Measurements from ENCODE around the gene WDR41. TPM values are rescaled to one million over a fixed set of nuclear protein-coding genes. Genes with fewer than 3 reads are reported as not detected.
A peak's percentile ranks its signal among the peaks of the same experiment; 100 is the strongest.
"Not testable (repeated sequence)": the region's sequence is repeated elsewhere in the genome, so short reads cannot be mapped to it uniquely, and the experiment has no call there.

The WDR41 gene
- total RNA-seq, result 44.8 TPM

GRCh38 chr5:77491783-77492652, at the start of gene WDR41:
Gene WDR41 (minus strand): TSS chr5:77492316. CDS start chr5:77492220, 96 bp downstream.
- ATAC-seq, result peak; percentile 96

GRCh38 chr5:77531297-77531696, 39.2 kb upstream of the WDR41 start:
- ATAC-seq, result no peak

- ATAC-seq, result no peak
Observed at GRCh38 chr5:77518304-77518703, 26.2 kb upstream of the WDR41 start.

- no peak for ATAC-seq
Observed at GRCh38 chr5:77514457-77514856, 22.3 kb upstream of the WDR41 start.

GRCh38 chr5:77513321-77513720, 21.2 kb upstream of the WDR41 start:
- ATAC-seq, result no peak

GRCh38 chr5:77501132-77501531, 9.0 kb upstream of the WDR41 start:
- ATAC-seq, result not testable (repeated sequence)

GRCh38 chr5:77499973-77500372, 7.9 kb upstream of the WDR41 start:
- ATAC-seq, result no peak

- no peak for ATAC-seq
Observed at GRCh38 chr5:77499441-77499840, 7.3 kb upstream of the WDR41 start.

- ATAC-seq, result no peak
Observed at GRCh38 chr5:77498952-77499351, 6.8 kb upstream of the WDR41 start.

GRCh38 chr5:77494935-77495334, 2.8 kb upstream of the WDR41 start:
- no peak for ATAC-seq

- no peak for ATAC-seq
Observed at GRCh38 chr5:77492653-77493000, 511 bp upstream of the WDR41 start.

- ATAC-seq, result not testable (repeated sequence)
Observed at GRCh38 chr5:77490741-77491344, 1.3 kb downstream of the WDR41 start.

- ATAC-seq, result peak; percentile 44
Observed at GRCh38 chr5:77486344-77486962, 5.7 kb downstream of the WDR41 start.

GRCh38 chr5:77483682-77484081, 8.4 kb downstream of the WDR41 start:
- ATAC-seq, result no peak

- ATAC-seq, result not testable (repeated sequence)
Observed at GRCh38 chr5:77475041-77475440, 17.1 kb downstream of the WDR41 start.

GRCh38 chr5:77468875-77469274, 23.2 kb downstream of the WDR41 start:
- not testable (repeated sequence) for ATAC-seq

- ATAC-seq, result no peak
Observed at GRCh38 chr5:77463905-77464304, 28.2 kb downstream of the WDR41 start.

- ATAC-seq, result no peak
Observed at GRCh38 chr5:77461287-77461686, 30.8 kb downstream of the WDR41 start.

GRCh38 chr5:77454123-77454522, 38.0 kb downstream of the WDR41 start:
- no peak for ATAC-seq

- no peak for ATAC-seq
Observed at GRCh38 chr5:77452351-77452750, 39.8 kb downstream of the WDR41 start.

- no peak for ATAC-seq
Observed at GRCh38 chr5:77449981-77450380, 42.1 kb downstream of the WDR41 start.

GRCh38 chr5:77449277-77449676, 42.8 kb downstream of the WDR41 start:
- ATAC-seq, result no peak

GRCh38 chr5:77448831-77449230, 43.3 kb downstream of the WDR41 start:
- ATAC-seq, result no peak

- ATAC-seq, result no peak
Observed at GRCh38 chr5:77444356-77444755, 47.8 kb downstream of the WDR41 start.
